GM23248 (cell line): Measurements from ENCODE around the gene RNASEH2B.

Source experiments
- EZH2 ChIP-seq: fragments of 200-600 bp; sonication (generic); IDR thresholded peaks from 2 replicates; pipeline ENCODE4 v1.6.1; 2018; ENCODE audit warnings: antibody characterized with exemption, mild to moderate bottlenecking; ENCODE audit not compliant: insufficient read depth, poor library complexity, severe bottlenecking
- EZH2phosphoT487 ChIP-seq: fragments of 200-600 bp; sonication (generic); IDR thresholded peaks from 2 replicates; pipeline ENCODE4 v1.6.1; 2018; ENCODE audit warnings: antibody characterized with exemption, moderate library complexity, mild to moderate bottlenecking, low read depth; ENCODE audit not compliant: insufficient read depth

DNA sequence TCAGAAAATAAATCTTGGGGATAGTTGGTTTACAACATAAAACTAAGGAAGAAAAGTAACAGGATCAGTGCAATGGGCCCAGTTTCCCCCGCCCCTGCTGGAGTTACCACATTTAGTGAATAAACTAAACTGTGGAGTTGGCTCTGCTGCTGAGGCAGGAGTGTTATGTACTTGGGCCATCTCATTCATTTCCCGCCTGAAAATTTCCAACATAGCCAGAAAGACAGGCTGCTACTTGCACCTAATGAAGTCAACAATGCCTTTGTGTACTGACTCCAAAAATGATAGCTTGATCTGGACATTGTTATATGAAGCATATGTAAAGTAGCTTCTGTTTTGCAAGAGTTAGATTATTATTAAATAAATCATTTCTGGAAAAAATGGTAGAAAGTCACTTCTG, 7.9 kb upstream of the RNASEH2B start:
- TF ChIP-seq EZH2 (no peak), EZH2phosphoT487 (no peak)
